GM12872 (cell line): ENCODE data around the gene PCDH9.

Experiments used
- CTCF ChIP-seq: IDR thresholded peaks from 3 replicates; pipeline ENCODE4 v1.5.1; 2011; ENCODE audit warnings: low read depth, mild to moderate bottlenecking, low read length, moderate library complexity; ENCODE audit not compliant: insufficient read depth

The PCDH9 gene

GRCh38 chr13:66659286-66659685 is 570.9 kb downstream of the PCDH9 start:
- no peak for TF ChIP-seq CTCF

GRCh38 chr13:66657165-66657881 is 572.8 kb downstream of the PCDH9 start:
- TF ChIP-seq CTCF: no peak

GRCh38 chr13:66655847-66656454 is 574.2 kb downstream of the PCDH9 start:
- TF ChIP-seq CTCF: no peak

GRCh38 chr13:66644855-66645460 is 585.2 kb downstream of the PCDH9 start:
- no peak for TF ChIP-seq CTCF

GRCh38 chr13:66640231-66640630 is 589.9 kb downstream of the PCDH9 start:
- TF ChIP-seq CTCF: no peak

GRCh38 chr13:66639044-66639443 is 591.1 kb downstream of the PCDH9 start:
- TF ChIP-seq CTCF: no peak

GRCh38 chr13:66635526-66635925 is 594.6 kb downstream of the PCDH9 start:
- TF ChIP-seq CTCF: no peak
